ENCODE data around the gene CNTN4. TPM values are rescaled to one million over a fixed set of nuclear protein-coding genes. Genes with fewer than 3 reads are reported as not detected.

CNTN4 gene
- polyA plus RNA-seq, 1 donor (not counting 4 experiments of a cell fraction or from before 2014, with no cell fraction given), result not detected

GRCh38 chr3:3105246-3105645 is 1006.6 kb downstream of the CNTN4 start:
- H3K79me2 ChIP-seq (ENCODE audit: control insufficient read depth, insufficient read depth, low read length), result no peaks in the 10 kb centered on the region
- H3K9ac ChIP-seq (ENCODE audit: control insufficient read depth, extremely low read depth, insufficient read depth, low read length), result no peak overlapping the region
- DNase-seq (ENCODE audit: low read depth, low spot score), result no peak
- no peak overlapping the region for H3K4me2 ChIP-seq (ENCODE audit: control insufficient read depth, extremely low read depth, insufficient read depth, low read depth, low read length)
- H3K27me3 ChIP-seq (ENCODE audit: control insufficient read depth, extremely low read depth, insufficient read depth, low read length), result no peaks in the 10 kb centered on the region
- H3K9me3 ChIP-seq (ENCODE audit: control insufficient read depth, low read depth, low read length), result no peaks in the 10 kb centered on the region
- dilution Hi-C loops (cut with MboI; ENCODE audit: extremely low pct_ligation_motif_present, low sequenced_read_pairs), result no loop called here
- H3K36me3 ChIP-seq (ENCODE audit: control insufficient read depth in 2 of 2, extremely low read depth in 1 of 2, insufficient read depth in 2 of 2, low read length in 2 of 2), result no peaks in the 10 kb centered on the region
- no peaks in the 10 kb centered on the region for H3K4me1 ChIP-seq (ENCODE audit: control insufficient read depth, extremely low read depth, insufficient read depth, low read length)
- FAIRE-seq, result no peak
- H3K9me1 ChIP-seq (ENCODE audit: control insufficient read depth, extremely low read depth, insufficient read depth, low read length), result no peaks in the 10 kb centered on the region
- no peak overlapping the region for H3K27ac ChIP-seq (ENCODE audit: control insufficient read depth, insufficient read depth, low read length)
- H3K4me3 ChIP-seq (ENCODE audit: control insufficient read depth in 2 of 3, extremely low read depth in 1 of 3, insufficient read depth in 2 of 3, low read depth in 1 of 3, low read length in 3 of 3), result no peak overlapping the region
- H2AFZ ChIP-seq (ENCODE audit: control insufficient read depth, low read length), result no peak overlapping the region
- no peaks in the 10 kb centered on the region for H4K20me1 ChIP-seq (ENCODE audit: control insufficient read depth, extremely low read depth, insufficient read depth, low read length)
- TF ChIP-seq CTCF (optimal IDR thresholded peaks at IDR 0.05 in 1 of 3, IDR thresholded peaks at IDR 0.05 in 1 of 3, conservative IDR thresholded peaks at IDR 0.05 in 1 of 3; ENCODE audit: extremely low read depth in 1 of 3, insufficient read depth in 2 of 3, low read length in 3 of 3) (no peak), EZH2 (IDR thresholded peaks at IDR 0.05; ENCODE audit: low read length) (no peak)

GRCh38 chr3:3105815-3106214 is 1007.1 kb downstream of the CNTN4 start:
- Histone ChIP-seq H3K4me2 (ENCODE audit: control insufficient read depth, extremely low read depth, insufficient read depth, low read depth, low read length) (no peak overlapping the region), H4K20me1 (ENCODE audit: control insufficient read depth, extremely low read depth, insufficient read depth, low read length) (no peaks in the 10 kb centered on the region), H3K27ac (ENCODE audit: control insufficient read depth, insufficient read depth, low read length) (no peak overlapping the region), H3K9me1 (ENCODE audit: control insufficient read depth, extremely low read depth, insufficient read depth, low read length) (no peaks in the 10 kb centered on the region), H3K9ac (ENCODE audit: control insufficient read depth, extremely low read depth, insufficient read depth, low read length) (no peak overlapping the region), H3K4me3 (ENCODE audit: control insufficient read depth in 2 of 3, extremely low read depth in 1 of 3, insufficient read depth in 2 of 3, low read depth in 1 of 3, low read length in 3 of 3) (no peak overlapping the region), H2AFZ (ENCODE audit: control insufficient read depth, low read length) (no peak overlapping the region), H3K4me1 (ENCODE audit: control insufficient read depth, extremely low read depth, insufficient read depth, low read length) (no peaks in the 10 kb centered on the region), H3K79me2 (ENCODE audit: control insufficient read depth, insufficient read depth, low read length) (no peaks in the 10 kb centered on the region), H3K36me3 (ENCODE audit: control insufficient read depth in 2 of 2, extremely low read depth in 1 of 2, insufficient read depth in 2 of 2, low read length in 2 of 2) (no peaks in the 10 kb centered on the region), H3K9me3 (ENCODE audit: control insufficient read depth, low read depth, low read length) (no peaks in the 10 kb centered on the region), H3K27me3 (ENCODE audit: control insufficient read depth, extremely low read depth, insufficient read depth, low read length) (no peaks in the 10 kb centered on the region)
- DNase-seq (ENCODE audit: low read depth, low spot score), result no peak
- FAIRE-seq, result no peak
- TF ChIP-seq CTCF (optimal IDR thresholded peaks at IDR 0.05 in 1 of 3, IDR thresholded peaks at IDR 0.05 in 1 of 3, conservative IDR thresholded peaks at IDR 0.05 in 1 of 3; ENCODE audit: extremely low read depth in 1 of 3, insufficient read depth in 2 of 3, low read length in 3 of 3) (no peak), EZH2 (IDR thresholded peaks at IDR 0.05; ENCODE audit: low read length) (no peak)
- dilution Hi-C loops (cut with MboI; ENCODE audit: extremely low pct_ligation_motif_present, low sequenced_read_pairs), result no loop called here

All from keratinocyte (primary cell).